HCT116 (cell line): Measurements from ENCODE around the gene ZNF18. TPM values are rescaled to one million over a fixed set of nuclear protein-coding genes. Genes with fewer than 3 reads are reported as not detected.
A peak's percentile ranks its signal among the peaks of the same experiment; 100 is the strongest.

Experiments
- ATAC-seq: fragments of 200-7000 bp; cut with Tn5 transposase; 2 replicates; pipeline ENCODE4 v1.9.1; 2020; ENCODE audit warnings: mild to moderate bottlenecking, moderate library complexity
- BruUV-seq: library from RNA; stranded (reverse); fragments of 400-500 nt; replicated peaks from 2 replicates; lab custom pipeline; 2021; lab: Mats Ljungman, UMichigan
- CTCF ChIA-PET: fragments of 300-600 bp; sonication (Branson Sonifier 250); formaldehyde crosslinking; loops from one replicate; lab custom pipeline; 2021; ENCODE audit warnings: antibody characterized with exemption; lab: Charles Lee
- POLR2A ChIA-PET: fragments of 300-600, 350-600 bp; sonication (Branson Sonifier 250); formaldehyde crosslinking; loops from one replicate; lab custom pipeline; 2021; ENCODE audit warnings: antibody characterized with exemption; lab: Charles Lee
- RAD21 ChIA-PET, 2 experiments: fragments of 300-600 bp; sonication (Branson Sonifier 250); formaldehyde crosslinking; loops; one replicate each; lab custom pipeline; 2023; ENCODE audit warnings: low total read pairs in 2 of 2; ENCODE audit not compliant: uncharacterized antibody in 2 of 2, unreplicated experiment in 2 of 2, low non-redundant PET in 1 of 2; lab: Charles Lee
- DNase-seq: peaks from one replicate; pipeline ENCODE4 v3.0.0-alpha.2; 2010; ENCODE audit warnings: low read depth, low spot score
- H2AFZ ChIP-seq: fragments of 200-600 bp; shearing (Covaris generic), sonication (generic); 2 replicates; pipeline ENCODE4 v1.6.1; 2017; ENCODE audit warnings: low read depth, mixed run types, mixed read lengths, antibody characterized with exemption, low read length; ENCODE audit not compliant: poor library complexity, severe bottlenecking
- H3K27ac ChIP-seq: 2 replicates; pipeline ENCODE4 v1.5.1; 2012; ENCODE audit warnings: low read depth, low read length
- H3K27me3 ChIP-seq: fragments of 200-600 bp; sonication (generic); 2 replicates; pipeline ENCODE4 v1.6.1; 2016; ENCODE audit warnings: mixed run types, low read length, mixed read lengths; ENCODE audit not compliant: insufficient read depth
- H3K36me3 ChIP-seq, 2 experiments: fragments of 200-500 bp in 1 of 2; fragments of 200-600 bp in 1 of 2; sonication (Bioruptor generic) in 1 of 2; sonication (generic) in 1 of 2; 2 replicates each; pipeline versions ENCODE4 v1.5.1 to v1.6.1; 2014 to 2016; ENCODE audit warnings: low read length in 2 of 2, inconsistent platforms in 1 of 2, mixed read lengths in 1 of 2, mixed run types in 1 of 2; ENCODE audit not compliant: insufficient read depth in 2 of 2, control insufficient read depth in 1 of 2
- H3K4me1 ChIP-seq, 2 experiments: fragments of 200-600 bp in 1 of 2; sonication (generic) in 1 of 2; 2 replicates each; pipeline versions ENCODE4 v1.5.1 to v1.6.1; 2012 to 2017; ENCODE audit warnings: low read length in 2 of 2, inconsistent platforms in 1 of 2, mild to moderate bottlenecking in 1 of 2, mixed read lengths in 1 of 2, mixed run types in 1 of 2, moderate library complexity in 1 of 2; ENCODE audit not compliant: insufficient read depth in 2 of 2, control insufficient read depth in 1 of 2
- H3K4me2 ChIP-seq: fragments of 200-600 bp; sonication (generic); 2 replicates; pipeline ENCODE4 v1.6.1; 2017; ENCODE audit warnings: mixed run types, low read length, mixed read lengths
- H3K4me3 ChIP-seq, 2 experiments: fragments of 200-600 bp in 1 of 2; sonication (generic) in 1 of 2; replicated peaks in 1 of 2; 2 replicates each; pipeline ENCODE4 v1.5.1; 2011 to 2016; ENCODE audit warnings: low read length in 2 of 2, control low read depth in 1 of 2, low read depth in 1 of 2, mild to moderate bottlenecking in 1 of 2, mixed read lengths in 1 of 2, mixed run types in 1 of 2
- H3K79me2 ChIP-seq: fragments of 200-600 bp; sonication (generic); 2 replicates; pipeline ENCODE4 v1.6.1; 2017; ENCODE audit warnings: mild to moderate bottlenecking, mixed run types, low read length, moderate library complexity, mixed read lengths; ENCODE audit not compliant: insufficient read depth
- H3K9ac ChIP-seq: fragments of 200-600 bp; sonication (generic); 2 replicates; pipeline ENCODE4 v1.6.1; 2016; ENCODE audit warnings: low read length, mixed read lengths
- H3K9me2 ChIP-seq: fragments of 200-600 bp; sonication (generic), shearing (Covaris generic); 2 replicates; pipeline ENCODE4 v1.6.1; 2017; ENCODE audit warnings: mixed run types, mild to moderate bottlenecking, moderate library complexity; ENCODE audit not compliant: insufficient read depth
- H3K9me3 ChIP-seq, 2 experiments: fragments of 200-500 bp in 1 of 2; fragments of 200-600 bp in 1 of 2; sonication (Bioruptor generic) in 1 of 2; sonication (generic) in 1 of 2; 2 replicates each; pipeline ENCODE4 v1.6.1; 2014 to 2017; ENCODE audit warnings: low read length in 2 of 2, mixed read lengths in 2 of 2, inconsistent platforms in 1 of 2, low read depth in 1 of 2, mild to moderate bottlenecking in 1 of 2, mixed run types in 1 of 2, moderate library complexity in 1 of 2; ENCODE audit not compliant: control insufficient read depth in 1 of 2, insufficient read depth in 1 of 2
- H4K20me1 ChIP-seq: fragments of 200-600 bp; sonication (generic), shearing (Covaris generic); 2 replicates; pipeline ENCODE4 v1.6.1; 2017; ENCODE audit warnings: mixed run types, mild to moderate bottlenecking, moderate library complexity; ENCODE audit not compliant: insufficient read depth
- ATF3 ChIP-seq: IDR thresholded peaks from 2 replicates; pipeline ENCODE4 v1.6.1; 2012
- CBX3 ChIP-seq: IDR thresholded peaks from 2 replicates; pipeline ENCODE4 v1.6.1; 2012; ENCODE audit warnings: low read depth
- CEBPB ChIP-seq: IDR thresholded peaks from 2 replicates; pipeline ENCODE4 v1.6.1; 2012; ENCODE audit warnings: low read depth
- EGR1 ChIP-seq: IDR thresholded peaks from 2 replicates; pipeline ENCODE4 v1.6.1; 2012; ENCODE audit warnings: low read depth
- ELF1 ChIP-seq: IDR thresholded peaks from 2 replicates; pipeline ENCODE4 v1.6.1; 2012; ENCODE audit warnings: low read depth, borderline replicate concordance
- EZH2 ChIP-seq: fragments of 200-600 bp; sonication (generic); IDR thresholded peaks from 2 replicates; pipeline ENCODE4 v1.6.1; 2017; ENCODE audit warnings: antibody characterized with exemption, mixed run types
- EZH2phosphoT487 ChIP-seq: fragments of 200-600 bp; IDR thresholded peaks from 2 replicates; pipeline ENCODE4 v1.6.1; 2018; ENCODE audit warnings: antibody characterized with exemption, borderline replicate concordance
- FOSL1 ChIP-seq: IDR thresholded peaks from 2 replicates; pipeline ENCODE4 v1.6.1; 2012; ENCODE audit warnings: low read depth
- JUND ChIP-seq: IDR thresholded peaks from 2 replicates; pipeline ENCODE4 v1.6.1; 2012
- MAX ChIP-seq: IDR thresholded peaks from 2 replicates; pipeline ENCODE4 v1.6.1; 2012
- POLR2A ChIP-seq: IDR thresholded peaks from 2 replicates; pipeline ENCODE4 v1.7.0; 2011; ENCODE audit warnings: borderline replicate concordance; ENCODE audit not compliant: insufficient read depth, insufficient read length; ENCODE audit errors: extremely low read depth
- RAD21 ChIP-seq: IDR thresholded peaks from 2 replicates; pipeline ENCODE4 v1.6.1; 2012; ENCODE audit warnings: low read depth, mild to moderate bottlenecking
- REST ChIP-seq: IDR thresholded peaks from 2 replicates; pipeline ENCODE4 v1.6.1; 2012; ENCODE audit warnings: low read depth
- SIN3A ChIP-seq: IDR thresholded peaks from 2 replicates; pipeline ENCODE4 v1.6.1; 2012; ENCODE audit warnings: low read depth
- SP1 ChIP-seq: IDR thresholded peaks from 2 replicates; pipeline ENCODE4 v1.6.1; 2012; ENCODE audit warnings: low read depth
- SRF ChIP-seq: IDR thresholded peaks from 2 replicates; pipeline ENCODE4 v1.6.1; 2012; ENCODE audit warnings: low read depth
- ZBTB33 ChIP-seq: IDR thresholded peaks from 2 replicates; pipeline ENCODE4 v1.6.1; 2011; ENCODE audit warnings: mild to moderate bottlenecking, low read length, moderate library complexity; ENCODE audit not compliant: insufficient replicate concordance; ENCODE audit errors: extremely low read depth
- ZFX ChIP-seq: fragments of 450-650 bp; IDR thresholded peaks from 2 replicates; pipeline ENCODE4 v1.6.1; 2017
- ZNF274 ChIP-seq: fragments of 200-500 bp; sonication (Bioruptor generic); IDR thresholded peaks from 2 replicates; pipeline ENCODE4 v1.6.1; 2014; ENCODE audit warnings: mild to moderate bottlenecking, low read depth, low read length, inconsistent platforms
- intact Hi-C: fragments of 100-400 bp; cut with micrococcal nuclease; formaldehyde crosslinking; loops from 2 replicates; pipeline ENCODE4 v1.10.0; 2022
- total RNA-seq: library from RNA; stranded (reverse); gene quantifications from one replicate; pipeline ENCODE4 v1.2.1, GENCODE V29; 2021; ENCODE audit not compliant: unreplicated experiment

ZNF18 gene
- total RNA-seq, 1 experiment from 2014 or later = 6.2 TPM

- TF ChIP-seq EZH2phosphoT487 (no peak), EZH2 (no peak)
Measured at GRCh38 chr17:11948789-11949188, 48.5 kb downstream of the ZNF18 start (continued).

GRCh38 chr17:11944587-11944986 is 52.7 kb downstream of the ZNF18 start:
- intact Hi-C loops = no loop called here
- no peaks in the 10 kb centered on the region for H3K9me2 ChIP-seq
- DNase-seq = peak; percentile 23
- peak; percentile 70 for ATAC-seq
- ChIA-PET CTCF (interaction anchor here (1.2 to 1.8 kb wide), 2 partner anchors 8 to 9 kb away, joined by 4 to 8 read pairs; no protein-coding TSS in a partner anchor), POLR2A (no interaction called here), RAD21 (no interaction called here)
- H2AFZ ChIP-seq = peak overlapping the region; percentile 38
- BruUV-seq = no TSS peak
- no peaks in the 10 kb centered on the region; the same call in 1 of the 2 replicates for H3K27me3 ChIP-seq
- H3K36me3 ChIP-seq = no peaks in the 10 kb centered on the region
- no peak for TF ChIP-seq ZNF274
- no peak for TF ChIP-seq ZFX
- no peak for TF ChIP-seq RAD21
- TF ChIP-seq EGR1 = no peak
- no peak for TF ChIP-seq EZH2phosphoT487
- TF ChIP-seq CBX3 = 0 out of 2 replicates have a peak, but pooled peaks have one; percentile 22
- TF ChIP-seq FOSL1 = peak; percentile 34; the same call in 1 of the 2 replicates
- TF ChIP-seq SRF = no peak
- no peak for TF ChIP-seq SIN3A
- TF ChIP-seq JUND = peak; percentile 32; the same call in 1 of the 2 replicates
- TF ChIP-seq MAX = no peak
- no peak for TF ChIP-seq ZBTB33
- peak; percentile 70; the same call in 1 of the 2 replicates for TF ChIP-seq ATF3
- peak; percentile 75; the same call in 1 of the 2 replicates for TF ChIP-seq CEBPB
- TF ChIP-seq ELF1 = no peak
- no peak for TF ChIP-seq POLR2A
- no peak for TF ChIP-seq REST
- TF ChIP-seq SP1 = peak; percentile 36; the same call in 1 of the 2 replicates
- no peaks in the 10 kb centered on the region for H4K20me1 ChIP-seq
- no peak overlapping the region for H3K4me3 ChIP-seq
- no peaks in the 10 kb centered on the region for H3K9me3 ChIP-seq
- peak overlapping the region; percentile 64 for H3K4me2 ChIP-seq
- no peak overlapping the region for H3K9ac ChIP-seq
- H3K79me2 ChIP-seq = no peaks in the 10 kb centered on the region
- no peak overlapping the region for H3K27ac ChIP-seq
- H3K4me1 ChIP-seq = peaks cover 17 to 28% of the 10 kb centered on the region in 2 experiments
